WERI-Rb-1 (cell line): ENCODE measurements around the gene FAM98B.

ENCODE experiments used
- DNase-seq: peaks from one replicate; pipeline ENCODE4 v3.0.0-alpha.2; 2020
- H3K27ac ChIP-seq: fragments of 250-450 bp; sonication (Bioruptor Pico); 2 replicates; pipeline ENCODE4 v1.5.1; 2020; ENCODE audit warnings: mild to moderate bottlenecking, moderate library complexity
- H3K27me3 ChIP-seq: fragments of 250-450 bp; sonication (Bioruptor Pico); 2 replicates; pipeline ENCODE4 v1.5.1; 2021; ENCODE audit warnings: mild to moderate bottlenecking, low read depth, moderate library complexity; ENCODE audit not compliant: insufficient read depth, severe bottlenecking
- H3K36me3 ChIP-seq: fragments of 250-450 bp; sonication (Bioruptor Pico); 2 replicates; pipeline ENCODE4 v1.5.1; 2020; ENCODE audit warnings: mild to moderate bottlenecking, moderate library complexity
- H3K4me3 ChIP-seq: 2 replicates; pipeline ENCODE4 v1.5.1; 2011; ENCODE audit warnings: low read depth, mild to moderate bottlenecking, control low read depth, low read length
- H3K9me3 ChIP-seq: fragments of 250-450 bp; sonication (Bioruptor Pico); 2 replicates; pipeline ENCODE4 v1.5.1; 2021; ENCODE audit warnings: mild to moderate bottlenecking, moderate library complexity; ENCODE audit not compliant: severe bottlenecking
- TF ChIP-seq, protein P1 (sequence below): IDR thresholded peaks from 2 replicates; pipeline ENCODE4 v1.5.1; 2011; ENCODE audit warnings: low read depth, mild to moderate bottlenecking, control low read depth, inconsistent platforms, low read length

Gene FAM98B

DNA sequence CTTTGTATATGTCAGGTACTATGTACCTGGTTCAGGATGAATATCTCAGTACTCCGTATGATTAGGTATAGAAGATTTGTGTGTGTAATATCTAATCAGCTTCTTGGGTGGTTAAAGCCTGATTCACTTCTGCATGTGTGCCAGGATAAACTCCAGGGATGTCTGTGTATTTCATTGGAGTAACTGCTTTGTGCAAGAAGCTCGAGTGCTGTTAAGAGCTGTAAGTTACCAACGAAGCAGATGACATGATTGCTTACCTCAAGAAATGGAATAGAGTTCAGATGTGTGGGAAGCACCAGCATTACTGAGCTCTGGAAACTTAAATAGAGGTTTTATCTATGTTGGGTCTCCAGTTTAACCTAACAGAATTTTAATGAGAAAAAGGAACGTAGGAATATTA lies 23.7 kb downstream of the FAM98B start:
- H3K4me3 ChIP-seq: no peak overlapping the region
- TF ChIP-seq, protein P1, sequence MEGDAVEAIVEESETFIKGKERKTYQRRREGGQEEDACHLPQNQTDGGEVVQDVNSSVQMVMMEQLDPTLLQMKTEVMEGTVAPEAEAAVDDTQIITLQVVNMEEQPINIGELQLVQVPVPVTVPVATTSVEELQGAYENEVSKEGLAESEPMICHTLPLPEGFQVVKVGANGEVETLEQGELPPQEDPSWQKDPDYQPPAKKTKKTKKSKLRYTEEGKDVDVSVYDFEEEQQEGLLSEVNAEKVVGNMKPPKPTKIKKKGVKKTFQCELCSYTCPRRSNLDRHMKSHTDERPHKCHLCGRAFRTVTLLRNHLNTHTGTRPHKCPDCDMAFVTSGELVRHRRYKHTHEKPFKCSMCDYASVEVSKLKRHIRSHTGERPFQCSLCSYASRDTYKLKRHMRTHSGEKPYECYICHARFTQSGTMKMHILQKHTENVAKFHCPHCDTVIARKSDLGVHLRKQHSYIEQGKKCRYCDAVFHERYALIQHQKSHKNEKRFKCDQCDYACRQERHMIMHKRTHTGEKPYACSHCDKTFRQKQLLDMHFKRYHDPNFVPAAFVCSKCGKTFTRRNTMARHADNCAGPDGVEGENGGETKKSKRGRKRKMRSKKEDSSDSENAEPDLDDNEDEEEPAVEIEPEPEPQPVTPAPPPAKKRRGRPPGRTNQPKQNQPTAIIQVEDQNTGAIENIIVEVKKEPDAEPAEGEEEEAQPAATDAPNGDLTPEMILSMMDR: no peak
- H3K36me3 ChIP-seq: peaks cover 38% of the 10 kb centered on the region
- DNase-seq: no peak
- H3K27me3 ChIP-seq: no peaks in the 10 kb centered on the region
- H3K9me3 ChIP-seq: no peaks in the 10 kb centered on the region
- H3K27ac ChIP-seq: no peak overlapping the region

DNA sequence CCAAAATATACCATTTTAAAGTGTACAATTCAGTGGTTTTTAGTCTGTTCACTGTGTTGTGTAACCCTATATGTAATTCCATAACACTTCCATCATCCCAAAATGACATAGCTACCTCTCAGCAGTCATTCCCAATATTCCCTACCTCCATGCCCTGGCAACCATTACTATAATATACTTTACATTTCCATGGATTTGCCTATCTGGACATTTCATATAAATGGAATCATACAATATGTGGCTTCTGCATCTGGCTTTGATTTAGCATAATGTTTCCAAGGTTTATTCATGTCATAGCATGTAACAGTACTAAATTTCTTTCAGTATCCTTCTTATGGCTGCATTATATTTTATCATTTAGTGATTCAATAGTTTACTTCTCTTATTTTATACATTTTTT lies 25.3 kb downstream of the FAM98B start:
- Histone ChIP-seq H3K27me3 (no peaks in the 10 kb centered on the region), H3K27ac (no peak overlapping the region), H3K36me3 (peaks cover 38% of the 10 kb centered on the region), H3K9me3 (no peaks in the 10 kb centered on the region), H3K4me3 (no peak overlapping the region)
- TF ChIP-seq, protein P1: no peak
- DNase-seq: no peak

DNA sequence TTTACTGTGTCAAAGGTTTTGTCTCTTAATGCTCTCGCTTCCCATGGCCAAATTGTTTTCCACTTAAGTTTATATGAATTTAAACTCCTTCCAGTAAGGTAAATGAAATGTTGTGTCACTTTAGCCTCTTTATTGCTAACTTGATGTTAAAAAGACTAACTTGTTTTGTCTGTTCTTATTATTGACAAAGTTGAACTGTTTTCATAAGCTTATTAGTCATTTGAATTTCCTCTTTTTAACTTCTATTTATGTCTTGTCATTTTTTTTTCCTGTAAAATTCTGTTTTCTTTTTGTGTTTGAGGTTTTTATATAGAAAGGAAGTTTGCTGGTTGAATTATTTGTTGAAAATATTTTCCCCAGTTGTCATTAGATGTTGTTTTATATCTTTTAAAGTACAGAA lies 25.8 kb downstream of the FAM98B start:
- H3K9me3 ChIP-seq: no peaks in the 10 kb centered on the region
- TF ChIP-seq, protein P1: no peak
- no peak overlapping the region for H3K27ac ChIP-seq
- no peak overlapping the region for H3K4me3 ChIP-seq
- H3K36me3 ChIP-seq: peaks cover 33% of the 10 kb centered on the region
- no peak for DNase-seq
- H3K27me3 ChIP-seq: no peaks in the 10 kb centered on the region

DNA sequence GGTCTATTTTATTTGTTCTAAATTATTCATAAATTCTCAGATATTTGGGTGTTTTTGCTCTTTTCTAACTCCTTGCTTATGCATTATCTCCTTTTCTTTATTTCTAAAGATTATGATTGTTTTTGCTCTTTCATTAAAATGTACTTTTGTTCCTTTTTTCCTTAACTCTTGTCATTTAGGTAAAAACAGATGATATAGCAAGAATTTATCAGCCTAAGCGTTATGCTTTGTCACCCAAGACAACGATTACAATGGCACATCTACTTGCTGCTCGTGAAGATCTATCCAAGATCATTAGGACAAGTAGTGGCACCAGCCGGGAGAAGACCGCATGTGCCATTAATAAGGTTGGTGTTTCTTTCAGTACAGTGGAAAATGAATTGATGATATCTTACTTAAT lies 27.2 kb downstream of the FAM98B start:
- Histone ChIP-seq H3K36me3 (peaks cover 23% of the 10 kb centered on the region), H3K27me3 (no peaks in the 10 kb centered on the region), H3K27ac (no peak overlapping the region)

DNA sequence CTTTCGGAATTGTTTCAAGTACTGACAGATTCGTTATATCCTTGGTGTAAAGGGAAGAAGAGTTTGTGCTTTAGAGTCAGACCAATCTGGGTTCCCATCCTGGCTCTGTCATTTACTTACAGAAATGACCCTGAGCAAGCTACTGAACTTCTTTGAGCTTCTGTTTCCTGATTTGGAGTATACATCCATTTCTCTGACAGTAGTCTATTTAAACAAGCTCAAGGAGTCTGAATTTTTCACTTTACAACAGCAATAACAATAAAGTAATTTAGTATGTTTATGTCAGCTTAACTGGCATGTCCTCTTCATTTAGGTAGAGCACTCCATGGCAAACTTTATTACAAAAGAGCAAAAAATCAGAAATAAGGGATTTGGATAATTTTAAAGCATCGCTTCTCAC lies 27.8 kb downstream of the FAM98B start:
- TF ChIP-seq, protein P1: no peak
- DNase-seq: no peak
- H3K36me3 ChIP-seq: peaks cover 22% of the 10 kb centered on the region
- H3K27me3 ChIP-seq: no peaks in the 10 kb centered on the region
- H3K9me3 ChIP-seq: no peaks in the 10 kb centered on the region
- no peak overlapping the region for H3K27ac ChIP-seq
- H3K4me3 ChIP-seq: no peak overlapping the region

More for the DNA sequence above, 27.2 kb downstream of the FAM98B start:
- no peak for DNase-seq
- Histone ChIP-seq H3K9me3 (no peaks in the 10 kb centered on the region), H3K4me3 (no peak overlapping the region)
- TF ChIP-seq, protein P1: no peak

DNA sequence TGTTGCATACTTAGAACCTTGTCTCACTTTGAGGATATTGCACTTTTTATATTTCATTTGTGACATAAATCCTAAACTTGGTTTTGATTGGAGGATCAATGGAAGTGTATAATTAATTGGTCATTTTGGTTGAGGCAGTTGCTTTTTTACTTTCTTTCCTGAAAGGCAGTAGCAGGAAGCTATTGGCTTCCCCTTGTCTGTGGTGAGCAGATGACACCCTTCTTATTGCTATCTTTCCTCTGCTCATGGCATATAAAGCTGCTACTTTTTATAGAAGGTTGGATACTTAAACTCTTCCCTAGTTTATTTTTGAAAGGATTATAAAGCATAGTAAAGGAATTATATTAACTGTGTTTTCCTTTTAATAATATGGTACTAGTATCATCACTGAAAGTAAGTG lies 28.6 kb downstream of the FAM98B start:
- TF ChIP-seq, protein P1: no peak
- Histone ChIP-seq H3K27ac (no peak overlapping the region), H3K4me3 (no peak overlapping the region), H3K9me3 (no peaks in the 10 kb centered on the region), H3K36me3 (peaks cover 18% of the 10 kb centered on the region), H3K27me3 (no peaks in the 10 kb centered on the region)
- DNase-seq: no peak
